Measurements from ENCODE around the gene CHRNB2. TPM values are rescaled to one million over a fixed set of nuclear protein-coding genes. Genes with fewer than 3 reads are reported as not detected.

The CHRNB2 gene
- total and polyA plus RNA-seq, 9 of the 15 experiments (the other 6 are each of a cell fraction or from before 2014, with no cell fraction given): 0.01 TPM; not detected in 8

GRCh38 chr1:154558720-154559465 lies 8.7 kb upstream of the CHRNB2 start (continued):
- TF ChIP-seq ZNF318 (IDR thresholded peaks at IDR 0.05; ENCODE audit: borderline replicate concordance in 1 of 2, low read depth in 1 of 2) (no peak), ZFP36 (IDR thresholded peaks at IDR 0.05; ENCODE audit: low read depth, low read length, partially characterized antibody) (peak; percentile 41), E2F3 (CRISPR knock-in tag; IDR thresholded peaks at IDR 0.05) (peak; percentile 93), ZNF347 (CRISPR knock-in tag; IDR thresholded peaks at IDR 0.05; ENCODE audit: low read depth) (no peak), HMGXB4 (CRISPR knock-in tag; IDR thresholded peaks at IDR 0.05) (peak; percentile 94), ADNP (tag; IDR thresholded peaks at IDR 0.05) (peak; percentile 96), ZNF696 (CRISPR knock-in tag; conservative IDR thresholded peaks at IDR 0.05) (no peak), SMC3 (conservative IDR thresholded peaks at IDR 0.05; ENCODE audit: insufficient read depth, low read depth, low read length) (0 out of 2 replicates have a peak, but pooled peaks have one; percentile 20), MBD1 (CRISPR knock-in tag; IDR thresholded peaks at IDR 0.05) (no peak), RBM17 (IDR thresholded peaks at IDR 0.05; ENCODE audit: borderline replicate concordance, low read depth, low read length) (no peak), TRIM25 (IDR thresholded peaks at IDR 0.05; ENCODE audit: borderline replicate concordance) (no peak), ZEB2 (IDR thresholded peaks at IDR 0.05) (no peak)
